HepG2 (cell line): Measurements from ENCODE around the gene NDUFS2. TPM values are rescaled to one million over a fixed set of nuclear protein-coding genes. Genes with fewer than 3 reads are reported as not detected.

Experiments used
- CCAR2 ChIP-seq: fragments of 200-400 bp; formaldehyde crosslinking; optimal IDR thresholded peaks from 2 replicates; pipeline ENCODE3; 2018; ENCODE audit warnings: low read depth, mild to moderate bottlenecking, low read length, moderate library complexity
- DNMT1 ChIP-seq: sonication (generic); formaldehyde crosslinking; IDR thresholded peaks from 2 replicates; pipeline ENCODE4 v1.5.1; 2020; ENCODE audit warnings: mild to moderate bottlenecking, missing genetic modification reagents
- DZIP1 ChIP-seq: sonication (generic); formaldehyde crosslinking; IDR thresholded peaks from 2 replicates; pipeline ENCODE4 v1.5.0; 2020; ENCODE audit warnings: mild to moderate bottlenecking, missing genetic modification reagents
- E2F1 ChIP-seq: sonication (generic); formaldehyde crosslinking; IDR thresholded peaks from 2 replicates; pipeline ENCODE4 v1.5.0; 2020; ENCODE audit warnings: missing genetic modification reagents
- GLI4 ChIP-seq: sonication (generic); formaldehyde crosslinking; IDR thresholded peaks from 2 replicates; pipeline ENCODE4 v1.5.1; 2020; ENCODE audit warnings: missing genetic modification reagents, mild to moderate bottlenecking, moderate library complexity, borderline replicate concordance
- RBAK ChIP-seq: sonication (generic); formaldehyde crosslinking; IDR thresholded peaks from 2 replicates; pipeline ENCODE4 v1.5.1; 2020; ENCODE audit warnings: mild to moderate bottlenecking, missing genetic modification reagents
- RCOR2 ChIP-seq: IDR thresholded peaks from 2 replicates; pipeline ENCODE4 v1.6.1; 2016; ENCODE audit warnings: missing biosample characterization, missing genetic modification reagents
- SIN3A ChIP-seq: IDR thresholded peaks from 2 replicates; pipeline ENCODE4 v1.6.1; 2011; ENCODE audit warnings: low read depth, mild to moderate bottlenecking, control low read depth, low read length, borderline replicate concordance
- TEAD3 ChIP-seq: optimal IDR thresholded peaks from 2 replicates; pipeline ENCODE3; 2016; ENCODE audit warnings: borderline replicate concordance
- THRA ChIP-seq: sonication (generic); formaldehyde crosslinking; IDR thresholded peaks from 2 replicates; pipeline ENCODE4 v1.4.0; 2020; ENCODE audit warnings: missing genetic modification reagents, borderline replicate concordance
- TIGD3 ChIP-seq: sonication (generic); formaldehyde crosslinking; IDR thresholded peaks from 2 replicates; pipeline ENCODE4 v1.5.1; 2020; ENCODE audit warnings: mild to moderate bottlenecking, missing genetic modification reagents, borderline replicate concordance
- U2AF2 ChIP-seq: fragments of 200-400 bp; formaldehyde crosslinking; IDR thresholded peaks from 2 replicates; pipeline ENCODE4 v1.6.1; 2017; ENCODE audit warnings: low read depth, mild to moderate bottlenecking, low read length
- ZNF160 ChIP-seq: sonication (generic); formaldehyde crosslinking; IDR thresholded peaks from 2 replicates; pipeline ENCODE4 v1.8.0; 2022; ENCODE audit warnings: mild to moderate bottlenecking, inconsistent platforms, missing genetic modification reagents
- ZNF713 ChIP-seq: sonication (generic); formaldehyde crosslinking; IDR thresholded peaks from 2 replicates; pipeline ENCODE4 v1.4.0; 2020; ENCODE audit warnings: mild to moderate bottlenecking, missing genetic modification reagents
- polyA plus RNA-seq, 8 experiments: library from polyadenylated mRNA; depleted of rRNA in 3 of 8; stranded (reverse) in 7 of 8; unstranded in 1 of 8; fragments of >200 nt; fragmentation: Illumina TruSeq in 4 of 8; extraction: Trizol in 4 of 8; gene quantifications; 2 replicates each; pipeline versions ENCODE4 v1.2.1 to v1.2.3, GENCODE V29; 2011 to 2016; ENCODE audit warnings: low read depth in 4 of 8, missing spikeins in 1 of 8, mixed read lengths in 1 of 8; ENCODE audit not compliant: insufficient read depth in 1 of 8
- total RNA-seq, 5 experiments: library from RNA; depleted of rRNA; stranded (reverse); fragments of >200 nt; fragmentation: Illumina TruSeq; extraction: Trizol; gene quantifications; 2 replicates each; pipeline ENCODE4 v1.2.3, GENCODE V29; 2016; ENCODE audit warnings: low read depth in 1 of 5
- TF ChIP-seq, protein P1 (sequence below): sonication (generic); IDR thresholded peaks from 2 replicates; pipeline ENCODE4 v1.6.1; 2016; ENCODE audit warnings: low read depth, borderline replicate concordance
- TF ChIP-seq, protein P2 (sequence below): sonication (generic); formaldehyde crosslinking; IDR thresholded peaks from 2 replicates; pipeline ENCODE4 v1.8.0; 2022; ENCODE audit warnings: mild to moderate bottlenecking, missing genetic modification reagents

Gene NDUFS2
- total and polyA plus RNA-seq, 2 of the 13 experiments (the other 11 are each of a cell fraction or from before 2014, with no cell fraction given) = 89.9 to 118 TPM

DNA sequence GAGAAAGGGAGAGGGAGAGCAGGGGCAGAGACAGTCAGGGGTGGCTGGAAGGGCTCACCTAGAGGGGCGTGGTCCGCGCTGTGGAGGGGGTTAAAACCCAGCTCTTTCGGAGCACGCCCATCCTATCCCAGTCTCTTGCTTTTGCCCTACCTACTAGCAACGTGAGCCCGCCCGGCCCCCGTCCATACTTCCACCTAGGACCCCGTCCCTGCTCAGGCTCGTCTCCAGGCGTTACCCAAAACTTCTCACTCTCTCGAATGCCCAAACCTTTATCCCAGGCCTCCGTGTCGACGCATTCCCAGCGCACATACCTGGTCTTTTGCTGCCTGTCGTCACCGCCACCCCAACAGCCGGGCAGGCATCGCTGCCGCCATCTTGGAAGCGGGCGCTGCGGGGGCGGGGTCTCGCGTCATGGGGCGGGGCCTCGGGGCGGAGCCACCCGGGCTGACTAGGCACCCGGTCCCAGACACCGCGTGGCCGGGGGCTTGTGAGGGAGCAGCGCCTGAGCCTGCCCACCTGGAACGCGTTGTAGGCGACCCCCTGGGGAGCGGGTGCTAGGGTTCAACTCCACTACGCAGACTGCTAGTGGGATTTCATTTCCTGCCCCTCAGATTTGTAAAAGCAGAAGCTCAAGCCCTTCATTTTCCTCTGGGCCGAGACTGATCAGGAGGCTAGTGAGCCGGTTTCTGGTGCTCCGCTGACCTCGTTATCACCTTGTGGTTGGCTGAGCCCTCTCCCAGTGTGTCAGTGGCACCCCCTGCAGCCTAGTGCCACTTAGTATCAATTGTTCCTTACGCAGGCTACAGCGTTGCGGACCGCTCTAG, 24.8 kb upstream of the NDUFS2 start, which contains the start of gene B4GALT3 (continued):
- TF ChIP-seq TIGD3 (CRISPR knock-in tag) = peak; percentile 43; the same call in 1 of the 2 replicates
- peak; percentile 93 for TF ChIP-seq SIN3A
- TF ChIP-seq DZIP1 (CRISPR knock-in tag) = no peak
- TF ChIP-seq E2F1 (CRISPR knock-in tag) = 0 out of 2 replicates have a peak, but pooled peaks have one; percentile 31
- TF ChIP-seq RCOR2 (CRISPR knock-in tag) = no peak
- TF ChIP-seq TEAD3 (CRISPR knock-in tag) = peak; percentile 16
- TF ChIP-seq, protein P1, sequence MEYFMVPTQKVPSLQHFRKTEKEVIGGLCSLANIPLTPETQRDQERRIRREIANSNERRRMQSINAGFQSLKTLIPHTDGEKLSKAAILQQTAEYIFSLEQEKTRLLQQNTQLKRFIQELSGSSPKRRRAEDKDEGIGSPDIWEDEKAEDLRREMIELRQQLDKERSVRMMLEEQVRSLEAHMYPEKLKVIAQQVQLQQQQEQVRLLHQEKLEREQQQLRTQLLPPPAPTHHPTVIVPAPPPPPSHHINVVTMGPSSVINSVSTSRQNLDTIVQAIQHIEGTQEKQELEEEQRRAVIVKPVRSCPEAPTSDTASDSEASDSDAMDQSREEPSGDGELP = peak; percentile 34; the same call in 1 of the 2 replicates
- TF ChIP-seq GLI4 (CRISPR knock-in tag) = no peak
- no peak for TF ChIP-seq CCAR2
- TF ChIP-seq THRA = peak; percentile 19
- 0 out of 2 replicates have a peak, but pooled peaks have one; percentile 53 for TF ChIP-seq RBAK (CRISPR knock-in tag)
- TF ChIP-seq U2AF2 = no peak
- TF ChIP-seq, protein P2, sequence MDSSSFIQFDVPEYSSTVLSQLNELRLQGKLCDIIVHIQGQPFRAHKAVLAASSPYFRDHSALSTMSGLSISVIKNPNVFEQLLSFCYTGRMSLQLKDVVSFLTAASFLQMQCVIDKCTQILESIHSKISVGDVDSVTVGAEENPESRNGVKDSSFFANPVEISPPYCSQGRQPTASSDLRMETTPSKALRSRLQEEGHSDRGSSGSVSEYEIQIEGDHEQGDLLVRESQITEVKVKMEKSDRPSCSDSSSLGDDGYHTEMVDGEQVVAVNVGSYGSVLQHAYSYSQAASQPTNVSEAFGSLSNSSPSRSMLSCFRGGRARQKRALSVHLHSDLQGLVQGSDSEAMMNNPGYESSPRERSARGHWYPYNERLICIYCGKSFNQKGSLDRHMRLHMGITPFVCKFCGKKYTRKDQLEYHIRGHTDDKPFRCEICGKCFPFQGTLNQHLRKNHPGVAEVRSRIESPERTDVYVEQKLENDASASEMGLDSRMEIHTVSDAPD (CRISPR knock-in tag) = no peak
- TF ChIP-seq DNMT1 (CRISPR knock-in tag) = 0 out of 2 replicates have a peak, but pooled peaks have one; percentile 51
- TF ChIP-seq ZNF713 (CRISPR knock-in tag) = no peak
- TF ChIP-seq ZNF160 (CRISPR knock-in tag) = peak; percentile 85
